Kidney (tissue), 14 donors: ENCODE measurements around the gene NPHP3. TPM values are rescaled to one million over a fixed set of nuclear protein-coding genes. Genes with fewer than 3 reads are reported as not detected.

Source experiments
- DNase-seq, 5 donors: peaks; one replicate each; pipeline ENCODE4 v3.0.0-alpha.2; 2013 to 2020
- FAIRE-seq: peaks from 2 replicates; lab custom pipeline; 2012; peaks lifted over from hg19 to GRCh38; lab: Jason Lieb, UNC
- H3K27ac ChIP-seq, 2 donors: one replicate each; pipeline ENCODE4 v1.7.0; 2013; ENCODE audit warnings: low read depth in 2 of 2, low read length in 2 of 2, inconsistent platforms in 1 of 2
- H3K27me3 ChIP-seq: one replicate; pipeline ENCODE4 v1.7.1; 2013; ENCODE audit warnings: low read length, inconsistent platforms; ENCODE audit not compliant: control insufficient read depth, insufficient read depth
- H3K36me3 ChIP-seq, 3 donors: one replicate each; pipeline versions ENCODE4 v1.7.0 to v1.7.1; 2013; ENCODE audit warnings: low read length in 3 of 3, control low read depth in 1 of 3, inconsistent platforms in 1 of 3; ENCODE audit not compliant: insufficient read depth in 3 of 3, control insufficient read depth in 2 of 3
- H3K4me1 ChIP-seq, 3 donors: one replicate each; pipeline versions ENCODE4 v1.7.0 to v1.7.1; 2013; ENCODE audit warnings: low read length in 3 of 3, inconsistent platforms in 1 of 3, low read depth in 1 of 3; ENCODE audit not compliant: control insufficient read depth in 2 of 3, insufficient read depth in 2 of 3
- H3K4me3 ChIP-seq, 3 donors: one replicate each; pipeline versions ENCODE4 v1.7.0 to v1.8.1; 2013; ENCODE audit warnings: low read length in 3 of 3, control low read depth in 1 of 3, inconsistent platforms in 1 of 3
- H3K9ac ChIP-seq, 3 donors: one replicate each; pipeline versions ENCODE4 v1.7.0 to v1.7.1; 2013; ENCODE audit warnings: low read length in 3 of 3, control low read depth in 1 of 3, inconsistent platforms in 1 of 3
- H3K9me3 ChIP-seq, 3 donors: one replicate each; pipeline versions ENCODE4 v1.7.0 to v1.7.1; 2013; ENCODE audit warnings: low read length in 3 of 3, control low read depth in 1 of 3, inconsistent platforms in 1 of 3; ENCODE audit not compliant: control insufficient read depth in 2 of 3, insufficient read depth in 1 of 3
- CTCF ChIP-seq: IDR thresholded peaks from 3 replicates; pipeline ENCODE4 v1.5.1; 2012; ENCODE audit warnings: mild to moderate bottlenecking, moderate library complexity, borderline replicate concordance; ENCODE audit not compliant: insufficient read depth; ENCODE audit errors: extremely low read depth
- intact Hi-C: fragments of 100-400 bp; cut with DNase I; formaldehyde crosslinking; loops from one replicate; pipeline ENCODE4 v1.11.1; 2022
- polyA plus RNA-seq: library from polyadenylated mRNA; stranded (reverse); fragments of 350-450 nt; fragmentation: Illumina TruSeq; extraction: RNeasy Lipid Tissue Mini Kit (QIAGEN cat#74804); gene quantifications from one replicate; pipeline ENCODE4 v1.2.3, GENCODE V29; 2014; ENCODE audit warnings: low read depth, low replicate concordance; ENCODE audit not compliant: insufficient read depth
- total RNA-seq: library from RNA; stranded (reverse); fragmentation: NEBNext Ultra II Directional; extraction: Animal tissue kit (Norgen Biotek cat#: 25700); gene quantifications from one replicate; pipeline ENCODE4 v1.2.1, GENCODE V29; 2021
- donor health status: control.
- donor health status: control.
- donor health status: control.
- donor health status: control.
- donor health status: control.
- donor health status: DM: yes; HTN: yes; CAD: no.
- donor health status: Normal renal cell carcinoma (clear cell type).

The NPHP3 gene
- total and polyA plus RNA-seq, 2 donors from 2014 or later = 5.9 to 23.2 TPM

GRCh38 chr3:132650153-132650552 is 72.1 kb downstream of the NPHP3 start:
- no peak for DNase-seq
- H3K4me1 ChIP-seq = peaks cover 0 to 25% (median 0%) of the 10 kb centered on the region in 3 donors
- TF ChIP-seq CTCF = no peak
- intact Hi-C loops = no loop called here
- no peak overlapping the region for H3K4me3 ChIP-seq
- no peak overlapping the region for H3K9ac ChIP-seq
- H3K36me3 ChIP-seq = no peaks in the 10 kb centered on the region
- no peaks in the 10 kb centered on the region for H3K27me3 ChIP-seq
- no peak for FAIRE-seq
- no peaks in the 10 kb centered on the region for H3K9me3 ChIP-seq
- H3K27ac ChIP-seq = no peak overlapping the region

- no peaks in the 10 kb centered on the region for H3K4me1 ChIP-seq
- no peak for FAIRE-seq
- peaks cover 0 to 7% (median 5%) of the 10 kb centered on the region in 3 donors for H3K36me3 ChIP-seq
- no peak overlapping the region for H3K27ac ChIP-seq
- no peaks in the 10 kb centered on the region for H3K27me3 ChIP-seq
- TF ChIP-seq CTCF = no peak
- no peak for DNase-seq
- intact Hi-C loops = no loop called here
- H3K9ac ChIP-seq = no peak overlapping the region
- no peaks in the 10 kb centered on the region for H3K9me3 ChIP-seq
- no peak overlapping the region for H3K4me3 ChIP-seq
These were observed 77.2 kb downstream of the NPHP3 start for GRCh38 chr3:132645058-132645457.

GRCh38 chr3:132643366-132643765 is 78.8 kb downstream of the NPHP3 start:
- intact Hi-C loops = loop anchor here (5.0 kb wide), 1 partner anchor 106 kb away; no protein-coding TSS in a partner anchor
- H3K4me1 ChIP-seq = no peaks in the 10 kb centered on the region
- DNase-seq (no peak), FAIRE-seq (no peak)
- no peak overlapping the region for H3K4me3 ChIP-seq
- H3K27me3 ChIP-seq = no peaks in the 10 kb centered on the region
- no peak overlapping the region for H3K9ac ChIP-seq
- no peak for TF ChIP-seq CTCF
- peaks cover 0 to 12% (median 10%) of the 10 kb centered on the region in 3 donors for H3K36me3 ChIP-seq
- no peaks in the 10 kb centered on the region for H3K9me3 ChIP-seq
- no peak overlapping the region for H3K27ac ChIP-seq

- FAIRE-seq = no peak
These were observed 79.7 kb downstream of the NPHP3 start for GRCh38 chr3:132642539-132642847.

More at GRCh38 chr3:132642539-132642847, 79.7 kb downstream of the NPHP3 start:
- peaks cover 0 to 21% (median 10%) of the 10 kb centered on the region in 3 donors for H3K36me3 ChIP-seq
- no peak overlapping the region for H3K9ac ChIP-seq
- no peak for TF ChIP-seq CTCF
- H3K27me3 ChIP-seq = no peaks in the 10 kb centered on the region
- no peak overlapping the region for H3K4me3 ChIP-seq
- intact Hi-C loops = loop anchor here (5.0 kb wide), 1 partner anchor 105 kb away; no protein-coding TSS in a partner anchor
- no peak overlapping the region for H3K27ac ChIP-seq
- H3K9me3 ChIP-seq = no peaks in the 10 kb centered on the region
- no peaks in the 10 kb centered on the region for H3K4me1 ChIP-seq
- DNase-seq = no peak
